Stimulated activated CD8-positive, alpha-beta memory T cell treated with anti-CD3 and anti-CD28 coated beads, Interleukin-7, amount 100 ng/mL, for 1 hour (primary cell): ENCODE measurements around the gene GULP1.
"Not testable (repeated sequence)": the region's sequence is repeated elsewhere in the genome, so short reads cannot be mapped to it uniquely, and the experiment has no call there.

ENCODE experiments used
- DNase-seq, 2 donors: peaks; one replicate each; pipeline ENCODE4 v3.0.0-alpha.2; 2020; ENCODE audit warnings: low read depth in 2 of 2

Gene GULP1, protein sequence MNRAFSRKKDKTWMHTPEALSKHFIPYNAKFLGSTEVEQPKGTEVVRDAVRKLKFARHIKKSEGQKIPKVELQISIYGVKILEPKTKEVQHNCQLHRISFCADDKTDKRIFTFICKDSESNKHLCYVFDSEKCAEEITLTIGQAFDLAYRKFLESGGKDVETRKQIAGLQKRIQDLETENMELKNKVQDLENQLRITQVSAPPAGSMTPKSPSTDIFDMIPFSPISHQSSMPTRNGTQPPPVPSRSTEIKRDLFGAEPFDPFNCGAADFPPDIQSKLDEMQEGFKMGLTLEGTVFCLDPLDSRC

DNA sequence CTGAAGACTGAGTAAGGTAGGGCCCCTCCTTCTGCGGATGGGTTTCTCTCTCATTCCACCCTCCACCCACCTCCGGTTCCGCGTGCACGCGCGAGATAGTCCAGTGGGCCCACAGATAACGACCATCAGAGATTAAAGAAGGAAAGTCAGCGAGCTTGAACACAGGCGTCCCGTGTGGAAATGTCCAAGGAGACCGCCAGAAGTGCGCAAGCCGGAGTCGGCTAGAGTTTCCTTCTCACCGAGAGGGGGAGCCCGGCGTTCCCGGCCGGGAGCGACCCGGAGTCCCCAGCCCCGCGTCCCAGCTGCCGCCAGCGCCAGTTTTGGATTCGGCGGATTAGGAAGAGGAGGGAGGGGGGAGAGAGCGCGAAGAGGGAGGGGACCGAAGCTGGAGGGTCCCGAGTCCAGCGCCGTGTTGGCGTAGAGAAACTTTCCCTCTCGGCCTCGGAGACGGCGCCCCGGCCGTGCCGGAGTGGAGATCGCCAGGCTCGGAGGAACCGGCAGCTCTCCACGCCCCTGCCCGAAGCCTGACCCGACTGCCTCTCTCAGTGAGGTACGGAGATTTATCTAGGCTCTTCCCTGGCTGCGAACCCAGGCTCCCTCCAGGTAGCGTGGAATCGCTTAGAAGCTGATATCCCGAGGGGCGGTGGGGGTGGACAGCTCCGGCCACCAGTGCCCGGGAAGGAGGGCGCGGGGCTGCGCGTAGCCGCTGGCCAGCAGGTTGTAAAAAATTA lies at the start of gene GULP1:
Gene GULP1, plus strand, starts transcription at position 258 of the 731 bp plus-strand sequence. CDS start 185,829 bp downstream, outside the sequence.
- no peak for DNase-seq

DNA sequence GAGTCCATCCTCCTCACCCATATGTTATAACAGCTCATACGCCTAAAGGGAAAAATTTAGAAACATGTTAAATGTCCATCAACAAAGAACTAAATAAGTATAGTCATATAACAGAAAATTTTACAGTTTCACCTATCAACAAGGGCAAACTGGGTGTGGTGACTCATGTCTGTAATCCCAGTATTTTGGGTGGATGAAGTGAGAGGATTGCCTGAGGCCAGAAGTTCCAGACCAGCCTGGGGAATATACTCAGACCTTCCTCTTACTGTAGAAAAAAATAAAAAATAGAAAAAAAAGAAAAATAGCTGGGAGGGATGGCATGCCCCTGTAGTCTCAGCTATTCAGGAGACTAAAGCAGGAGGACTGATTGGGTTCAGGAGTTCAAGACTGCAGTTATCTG lies 48.3 kb upstream of the GULP1 start:
- DNase-seq, result no peak

DNA sequence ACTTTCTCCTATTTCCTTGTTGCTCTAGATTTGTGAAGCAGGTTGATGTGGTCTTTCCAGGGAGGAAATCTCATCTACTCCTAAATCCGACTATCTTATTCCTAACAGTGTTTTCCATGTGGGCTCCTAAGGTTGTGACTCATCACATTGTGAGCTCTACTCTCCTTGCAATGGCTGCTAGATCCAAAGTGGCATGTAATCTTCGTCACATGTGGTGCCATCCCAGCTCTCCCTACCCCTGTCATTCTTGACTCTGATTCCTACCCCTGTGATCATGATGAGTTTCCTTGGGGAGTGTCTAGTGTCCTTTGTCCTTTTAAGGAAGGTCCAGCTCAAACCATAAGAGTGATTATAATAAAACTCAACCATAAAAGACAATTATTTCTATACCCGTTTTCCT lies 47.3 kb upstream of the GULP1 start:
- DNase-seq, result no peak

DNA sequence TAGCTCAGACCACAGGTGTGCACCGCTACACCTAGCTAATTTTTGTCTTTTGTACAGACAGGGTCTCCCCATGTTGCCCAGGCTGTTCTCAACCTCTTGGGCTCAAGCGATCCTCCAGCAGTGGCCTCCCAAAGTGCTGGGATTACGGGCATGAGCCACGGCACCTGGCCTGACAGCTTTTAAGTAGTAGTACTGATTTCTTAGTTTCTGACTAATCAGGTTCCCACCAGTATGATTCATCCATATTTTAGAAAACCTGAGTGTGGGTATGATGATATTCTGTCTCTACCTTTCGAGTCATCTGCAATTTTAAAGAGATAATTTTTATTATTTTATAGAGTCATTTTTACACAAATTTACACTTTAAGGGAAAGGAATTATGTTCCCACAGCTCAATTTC lies 46.4 kb upstream of the GULP1 start:
- DNase-seq, result no peak

DNA sequence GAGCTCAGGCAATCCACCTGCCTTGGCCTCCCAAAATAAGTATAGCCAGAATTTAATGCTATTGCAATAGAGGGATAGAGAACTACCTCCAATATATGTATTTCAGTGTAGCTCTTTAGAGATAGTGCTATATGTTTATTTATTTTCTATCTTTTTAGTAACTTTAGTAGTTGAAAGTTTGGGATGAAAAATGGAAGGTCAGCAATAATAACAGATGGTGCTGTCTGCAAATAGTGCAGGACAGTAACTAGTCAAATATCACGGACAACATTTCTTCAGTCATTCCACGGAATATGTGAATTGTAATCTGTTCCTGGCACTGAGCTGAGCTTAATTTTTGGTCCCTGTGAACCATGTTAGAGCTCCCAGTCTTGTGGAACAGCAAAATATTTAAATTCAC lies 43.2 kb upstream of the GULP1 start:
- no peak for DNase-seq

GRCh38 chr2:188251034-188251433 lies 40.6 kb upstream of the GULP1 start:
- DNase-seq, result no peak

GRCh38 chr2:188256420-188256819 lies 35.3 kb upstream of the GULP1 start:
- DNase-seq, result no peak

- DNase-seq, result no peak
These were observed 26.4 kb upstream of the GULP1 start for GRCh38 chr2:188265315-188265714.

DNA sequence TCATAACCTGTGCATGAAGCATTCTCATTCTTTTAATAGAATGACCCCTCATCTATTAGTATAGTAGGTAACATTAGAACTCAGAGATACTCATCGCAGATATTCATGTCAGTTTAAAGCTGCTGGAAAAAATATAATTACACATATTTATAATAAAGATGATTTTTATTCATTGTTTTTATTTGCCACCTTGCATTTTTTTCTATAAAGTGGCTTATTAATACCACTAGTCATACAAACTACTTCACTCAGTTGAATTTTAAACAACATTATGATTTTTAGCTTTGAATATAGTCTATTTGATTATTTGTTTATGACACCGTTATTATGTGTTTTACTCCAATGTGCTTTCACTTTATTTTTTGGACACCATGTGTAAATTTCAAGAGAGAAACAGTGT lies 23.9 kb upstream of the GULP1 start:
- DNase-seq, result no peak

GRCh38 chr2:188269004-188269403 lies 22.7 kb upstream of the GULP1 start:
- no peak for DNase-seq

DNA sequence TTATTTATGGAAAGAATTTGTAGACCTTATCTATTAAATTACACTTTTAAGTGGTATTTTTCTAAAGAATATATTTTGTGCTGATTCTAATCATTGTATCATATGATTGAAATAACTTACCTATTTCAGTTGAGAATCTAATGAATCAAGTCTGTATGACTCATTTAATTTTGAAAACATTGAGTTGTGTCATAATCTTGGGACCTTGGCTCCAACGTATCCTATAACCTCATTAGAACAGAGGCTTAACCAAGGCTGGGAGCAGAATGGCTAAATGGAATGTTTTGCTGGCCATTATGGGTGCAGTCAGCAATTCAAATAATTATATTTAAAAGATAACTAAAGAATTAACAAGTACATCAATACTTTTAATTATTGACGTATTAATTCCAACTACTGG lies 19.6 kb upstream of the GULP1 start:
- DNase-seq, result no peak

DNA sequence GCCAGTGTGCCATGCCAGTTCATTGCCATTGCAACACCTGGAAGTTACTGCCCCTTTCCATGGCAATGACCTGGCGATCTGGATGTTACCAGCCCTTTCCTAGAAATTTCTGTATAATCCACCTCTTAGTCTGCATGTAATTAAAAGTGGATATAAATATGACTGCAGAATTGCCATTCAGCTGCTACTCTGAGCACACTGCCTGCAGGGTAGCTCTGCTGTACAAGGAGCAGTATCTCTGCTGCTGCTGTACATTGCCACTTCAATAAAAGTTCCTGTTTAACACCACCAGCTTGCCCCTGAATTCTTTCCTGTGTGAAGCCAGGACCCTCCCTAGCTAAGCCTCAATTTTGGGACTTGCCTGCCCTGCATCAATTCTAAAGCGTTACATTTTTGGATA lies 17.4 kb upstream of the GULP1 start:
- no peak for DNase-seq

GRCh38 chr2:188276255-188276654 lies 15.4 kb upstream of the GULP1 start:
- no peak for DNase-seq

GRCh38 chr2:188277786-188278185 lies 13.9 kb upstream of the GULP1 start:
- no peak for DNase-seq

DNA sequence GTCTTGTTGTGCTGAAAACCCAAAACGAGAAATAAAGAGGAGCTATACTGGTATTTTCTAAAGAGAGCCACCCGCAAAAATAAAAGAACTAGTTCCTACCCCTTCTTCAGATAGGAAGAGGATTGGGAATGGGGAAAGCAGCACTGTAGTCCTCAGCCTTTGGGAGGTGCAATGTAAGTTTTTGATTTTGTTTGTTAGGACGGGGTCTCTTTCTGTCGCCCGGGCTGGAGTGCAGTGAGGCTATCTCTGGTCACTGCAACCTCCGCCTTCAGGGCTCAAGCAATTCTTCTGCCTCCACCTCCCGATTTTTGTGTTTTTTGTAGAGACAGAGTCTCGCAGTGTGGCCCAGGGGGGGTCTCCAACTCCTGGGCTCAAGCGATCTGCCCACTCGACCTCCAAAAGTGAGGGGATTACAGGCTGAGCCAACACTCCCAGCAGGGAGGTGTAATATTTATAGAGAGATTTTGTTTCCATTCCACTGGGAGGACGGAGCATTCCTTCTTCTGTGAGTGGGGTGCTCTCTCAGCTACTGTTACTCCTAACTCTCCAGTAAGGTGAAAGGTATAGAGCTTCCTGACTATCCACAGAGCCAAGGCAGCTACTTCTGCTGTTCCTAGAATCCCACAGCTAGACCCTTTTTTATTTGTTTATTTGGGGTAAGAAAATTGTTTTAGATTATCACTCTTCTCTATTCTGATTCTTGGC lies 13.1 kb upstream of the GULP1 start:
- no peak for DNase-seq

- no peak for DNase-seq
These were observed 12.6 kb upstream of the GULP1 start for GRCh38 chr2:188279093-188279445.

DNA sequence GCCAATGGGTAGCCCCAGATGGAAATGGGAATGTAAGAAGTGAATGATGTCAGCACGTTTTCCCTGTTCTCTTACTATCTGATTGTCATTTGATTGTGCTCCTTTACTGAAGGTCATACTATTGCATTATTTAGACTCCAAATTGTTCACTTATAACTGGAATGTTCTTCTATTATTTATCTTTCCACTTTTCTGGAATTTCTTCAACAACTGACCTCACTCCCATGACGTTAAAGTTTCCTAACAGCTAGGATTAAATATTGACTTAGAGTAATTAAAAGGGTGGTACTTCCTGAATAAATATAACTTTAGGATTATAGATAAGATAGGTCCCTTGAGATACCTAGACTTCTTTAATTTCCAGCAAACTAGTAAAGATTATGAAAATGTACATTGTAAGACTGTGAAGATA lies 10.9 kb upstream of the GULP1 start:
- no peak for DNase-seq

GRCh38 chr2:188282907-188283306 lies 8.8 kb upstream of the GULP1 start:
- DNase-seq, result no peak

DNA sequence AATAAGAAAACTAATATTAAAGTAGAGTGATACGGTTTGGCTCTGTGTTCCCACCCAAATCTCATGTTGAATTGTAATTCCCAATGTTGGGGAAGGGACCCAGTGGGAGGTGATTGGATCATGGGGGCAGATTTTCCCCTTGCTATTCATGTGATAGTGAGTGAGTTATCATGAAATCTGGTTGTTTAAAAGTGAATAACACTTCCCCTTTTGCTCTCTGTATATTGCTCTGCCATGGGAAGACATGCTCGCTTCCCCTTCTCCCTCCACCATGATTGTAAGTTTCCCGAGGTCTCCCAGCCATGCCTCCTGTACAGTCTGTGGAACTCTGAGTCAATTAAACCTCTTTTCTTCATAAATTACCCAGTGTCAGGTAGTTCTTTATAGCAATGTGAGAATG lies 7.4 kb upstream of the GULP1 start:
- DNase-seq, result not testable (repeated sequence)

DNA sequence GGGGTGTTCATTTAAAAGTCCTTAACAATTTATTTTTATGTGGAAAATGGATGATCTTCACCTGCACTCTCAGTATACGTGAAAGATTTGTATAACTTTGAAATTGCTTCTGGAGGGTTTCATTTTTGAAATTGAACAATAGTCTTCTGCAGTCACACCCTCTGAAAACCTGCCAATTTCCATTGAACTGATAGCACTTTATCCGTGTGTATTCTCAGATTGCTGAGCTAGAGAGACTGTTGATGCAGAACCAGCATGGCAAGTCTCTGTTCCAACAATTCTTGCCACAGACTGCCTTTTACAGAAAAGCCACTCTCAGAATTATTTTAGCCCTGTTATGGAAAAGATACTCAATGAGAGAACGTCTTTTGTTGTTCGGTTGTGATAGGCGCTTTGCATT lies 6.6 kb upstream of the GULP1 start:
- no peak for DNase-seq

DNA sequence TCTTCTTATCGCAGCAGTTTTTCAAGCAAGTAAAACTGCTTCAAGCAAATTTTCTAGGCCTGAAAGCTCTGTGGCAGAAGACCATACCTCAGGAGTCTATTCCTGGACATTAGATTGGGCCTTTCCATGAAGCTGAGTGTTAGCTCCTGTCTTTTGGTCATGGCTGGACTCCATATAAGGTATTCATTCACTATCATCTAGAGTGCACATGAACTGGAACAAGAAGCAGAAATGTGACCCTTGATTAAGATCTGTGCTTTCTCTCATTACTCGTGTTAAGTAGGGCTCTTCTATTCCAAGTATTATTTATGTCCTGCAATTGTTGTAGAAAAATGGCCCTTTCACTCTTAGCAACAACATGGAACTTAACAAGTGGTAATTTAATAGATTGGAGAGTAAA lies 5.9 kb upstream of the GULP1 start:
- DNase-seq, result no peak

DNA sequence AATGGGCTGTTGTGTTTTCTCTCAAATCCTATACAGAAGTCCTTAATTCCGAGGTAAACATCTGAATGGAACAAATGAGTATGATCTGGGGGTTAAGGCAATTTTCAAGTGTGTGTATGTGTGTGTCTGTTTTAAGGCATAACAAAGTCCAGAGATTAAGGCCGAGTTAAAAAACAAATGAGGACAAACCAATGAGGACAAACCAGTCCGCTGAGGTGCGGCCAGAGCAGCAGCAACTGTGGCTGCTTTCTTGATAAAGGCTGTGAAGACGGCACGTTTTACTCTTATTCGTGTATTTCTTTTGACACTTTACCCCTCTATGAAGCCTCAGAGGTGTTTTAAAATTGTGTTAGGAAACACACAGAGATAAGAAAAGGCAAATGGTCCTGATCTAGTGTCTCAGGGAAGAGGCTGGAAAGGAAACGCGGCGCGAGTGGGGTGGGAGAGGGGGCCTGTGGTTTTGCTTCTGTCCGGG lies 495 bp upstream of the GULP1 start:
- DNase-seq, result no peak
